Keratinocyte (primary cell): Measurements from ENCODE around the gene NAIF1.

ENCODE experiments used
- EZH2 ChIP-seq: IDR thresholded peaks from one replicate; pipeline ENCODE4 v1.6.1; 2012; ENCODE audit warnings: inconsistent platforms, mild to moderate bottlenecking, low read length, moderate library complexity
- TF ChIP-seq, protein P1 (sequence below), 3 experiments: IDR thresholded peaks in 1 of 3; conservative IDR thresholded peaks in 1 of 3; optimal IDR thresholded peaks in 1 of 3; 2 replicates in 2 of 3; 3 replicates in 1 of 3; pipeline versions ENCODE3 to v1.5.1; 2011; ENCODE audit warnings: low read length in 3 of 3, mild to moderate bottlenecking in 3 of 3, moderate library complexity in 2 of 3, control low read depth in 1 of 3, inconsistent platforms in 1 of 3; ENCODE audit not compliant: insufficient read depth in 2 of 3; ENCODE audit errors: extremely low read depth in 1 of 3

DNA sequence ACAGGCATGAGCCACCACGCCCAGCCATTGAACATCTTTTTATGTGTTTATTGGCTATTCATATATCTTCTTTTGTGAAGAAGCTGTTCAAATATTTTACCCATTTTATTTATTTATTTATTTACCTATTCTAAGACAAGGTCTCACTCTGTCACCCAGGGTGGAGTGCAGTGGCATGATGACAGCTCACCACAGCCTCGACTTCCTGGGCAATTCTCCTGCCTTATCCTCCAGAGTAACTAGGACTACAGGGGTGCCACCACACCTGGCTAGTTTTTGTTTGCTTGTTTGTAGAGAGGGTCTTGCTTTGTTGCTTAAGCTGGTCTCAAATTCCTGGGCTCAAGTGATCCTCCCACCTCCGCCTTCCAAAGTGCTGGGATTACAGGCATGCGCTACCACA lies 33.5 kb downstream of the NAIF1 start:
- TF ChIP-seq, protein P1, sequence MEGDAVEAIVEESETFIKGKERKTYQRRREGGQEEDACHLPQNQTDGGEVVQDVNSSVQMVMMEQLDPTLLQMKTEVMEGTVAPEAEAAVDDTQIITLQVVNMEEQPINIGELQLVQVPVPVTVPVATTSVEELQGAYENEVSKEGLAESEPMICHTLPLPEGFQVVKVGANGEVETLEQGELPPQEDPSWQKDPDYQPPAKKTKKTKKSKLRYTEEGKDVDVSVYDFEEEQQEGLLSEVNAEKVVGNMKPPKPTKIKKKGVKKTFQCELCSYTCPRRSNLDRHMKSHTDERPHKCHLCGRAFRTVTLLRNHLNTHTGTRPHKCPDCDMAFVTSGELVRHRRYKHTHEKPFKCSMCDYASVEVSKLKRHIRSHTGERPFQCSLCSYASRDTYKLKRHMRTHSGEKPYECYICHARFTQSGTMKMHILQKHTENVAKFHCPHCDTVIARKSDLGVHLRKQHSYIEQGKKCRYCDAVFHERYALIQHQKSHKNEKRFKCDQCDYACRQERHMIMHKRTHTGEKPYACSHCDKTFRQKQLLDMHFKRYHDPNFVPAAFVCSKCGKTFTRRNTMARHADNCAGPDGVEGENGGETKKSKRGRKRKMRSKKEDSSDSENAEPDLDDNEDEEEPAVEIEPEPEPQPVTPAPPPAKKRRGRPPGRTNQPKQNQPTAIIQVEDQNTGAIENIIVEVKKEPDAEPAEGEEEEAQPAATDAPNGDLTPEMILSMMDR (optimal IDR thresholded peaks at IDR 0.05 in 1 of 3, IDR thresholded peaks at IDR 0.05 in 1 of 3, conservative IDR thresholded peaks at IDR 0.05 in 1 of 3; ENCODE audit: extremely low read depth in 1 of 3, insufficient read depth in 2 of 3, low read length in 3 of 3) = no peak
- no peak for TF ChIP-seq EZH2
